Endodermal cell (in vitro differentiated cells): Measurements from ENCODE around the gene C19orf85. TPM values are rescaled to one million over a fixed set of nuclear protein-coding genes. Genes with fewer than 3 reads are reported as not detected.
"Not testable (repeated sequence)": the region's sequence is repeated elsewhere in the genome, so short reads cannot be mapped to it uniquely, and the experiment has no call there.

Source experiments
- DNase-seq: peaks from one replicate; pipeline ENCODE4 v3.0.0-alpha.2; 2017
- H3K27ac ChIP-seq: 2 replicates; pipeline ENCODE4 v1.5.1; 2013; ENCODE audit warnings: mild to moderate bottlenecking, low read depth, low read length, moderate library complexity
- H3K27me3 ChIP-seq: 2 replicates; pipeline ENCODE4 v1.6.1; 2013; ENCODE audit warnings: mild to moderate bottlenecking, low read length, moderate library complexity; ENCODE audit not compliant: insufficient read depth, control insufficient read depth, poor library complexity, severe bottlenecking
- H3K36me3 ChIP-seq: 2 replicates; pipeline ENCODE4 v1.7.0; 2013; ENCODE audit warnings: mild to moderate bottlenecking, low read length, moderate library complexity; ENCODE audit not compliant: control insufficient read depth, insufficient read depth
- H3K4me1 ChIP-seq: one replicate; pipeline ENCODE4 v1.7.0; 2013; ENCODE audit warnings: low read length; ENCODE audit not compliant: control insufficient read depth, insufficient read depth
- H3K4me3 ChIP-seq: 2 replicates; pipeline ENCODE4 v1.5.1; 2013; ENCODE audit warnings: mild to moderate bottlenecking, low read length, moderate library complexity
- H3K9ac ChIP-seq: 2 replicates; pipeline ENCODE4 v1.6.1; 2013; ENCODE audit warnings: mild to moderate bottlenecking, low read length, moderate library complexity; ENCODE audit not compliant: poor library complexity, severe bottlenecking; ENCODE audit errors: extremely low read depth
- H3K9me3 ChIP-seq: 2 replicates; pipeline ENCODE4 v1.6.1; 2013; ENCODE audit warnings: mild to moderate bottlenecking, low read length, moderate library complexity; ENCODE audit not compliant: control insufficient read depth
- H3K27ac Mint-ChIP-seq: 2 replicates; pipeline ENCODE4 v1.8.0; 2020; ENCODE audit warnings: mixed read lengths
- H3K27me3 Mint-ChIP-seq: 2 replicates; pipeline ENCODE4 v1.8.0; 2021; ENCODE audit warnings: mild to moderate bottlenecking, mixed read lengths; ENCODE audit not compliant: insufficient read depth
- H3K36me3 Mint-ChIP-seq: 2 replicates; pipeline ENCODE4 v1.8.0; 2020; ENCODE audit warnings: low read depth, mixed read lengths
- H3K4me1 Mint-ChIP-seq: 2 replicates; pipeline ENCODE4 v1.8.0; 2020; ENCODE audit warnings: mixed read lengths
- H3K4me3 Mint-ChIP-seq: 2 replicates; pipeline ENCODE4 v1.8.0; 2020; ENCODE audit warnings: mild to moderate bottlenecking, moderate library complexity, mixed read lengths
- H3K9me3 Mint-ChIP-seq: 2 replicates; pipeline ENCODE4 v1.8.0; 2020; ENCODE audit warnings: mild to moderate bottlenecking, mixed read lengths
- WGBS, 2 experiments: methylation state at CpG; one replicate each; pipeline versions ENCODE4 v1.1.5 to v1.1.7; 2013; ENCODE audit warnings: missing lambda C conversion rate in 2 of 2, mixed read lengths in 1 of 2; ENCODE audit not compliant: insufficient coverage in 1 of 2, insufficient read length in 1 of 2; 5-methylcytosine and 5-hydroxymethylcytosine counted together
- total RNA-seq, 2 donors: library from RNA; stranded (reverse); fragmentation: NEBNext Ultra II Directional in 1 of 2; extraction: Animal tissue kit (Norgen Biotek cat#: 25700) in 1 of 2; gene quantifications; 2 replicates in 1 of 2; 3 replicates in 1 of 2; pipeline ENCODE4 v1.2.1, GENCODE V29; 2021
- TF ChIP-seq, protein P1 (sequence below): fragments of 200-600 bp; sonication (generic); conservative IDR thresholded peaks from 2 replicates; pipeline ENCODE4 v1.5.0; 2021; ENCODE audit warnings: antibody characterized with exemption, mild to moderate bottlenecking

C19orf85 gene
- total RNA-seq, 2 donors from 2014 or later = 0.62 to 2.3 TPM

DNA sequence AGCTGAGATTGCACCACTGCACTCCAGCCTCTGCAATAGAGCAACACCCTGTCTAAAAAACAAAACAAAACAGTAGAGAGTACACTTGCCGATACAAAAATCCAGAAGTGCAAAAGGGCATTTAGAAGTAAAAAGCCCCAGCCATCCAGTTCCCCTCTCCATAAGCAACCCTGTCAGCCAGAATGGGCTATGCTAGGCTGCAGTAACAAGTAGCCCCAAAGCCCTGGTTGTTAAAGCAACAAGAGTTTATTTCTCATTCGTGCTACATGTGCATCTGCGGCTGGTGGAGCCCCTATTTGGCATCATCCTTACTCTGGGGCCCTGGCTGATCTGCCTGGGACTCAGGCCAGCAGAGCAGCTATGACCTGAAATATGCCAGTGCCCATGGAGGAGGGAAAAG lies 40.0 kb downstream of the C19orf85 start:
- Mint-ChIP-seq H3K27ac (no peak overlapping the region), H3K27me3 (peaks cover 41% of the 10 kb centered on the region), H3K36me3 (no peaks in the 10 kb centered on the region), H3K4me3 (no peak overlapping the region), H3K4me1 (no peaks in the 10 kb centered on the region), H3K9me3 (peaks cover 8% of the 10 kb centered on the region)
- H3K4me3 ChIP-seq = no peak overlapping the region
- TF ChIP-seq, protein P1, sequence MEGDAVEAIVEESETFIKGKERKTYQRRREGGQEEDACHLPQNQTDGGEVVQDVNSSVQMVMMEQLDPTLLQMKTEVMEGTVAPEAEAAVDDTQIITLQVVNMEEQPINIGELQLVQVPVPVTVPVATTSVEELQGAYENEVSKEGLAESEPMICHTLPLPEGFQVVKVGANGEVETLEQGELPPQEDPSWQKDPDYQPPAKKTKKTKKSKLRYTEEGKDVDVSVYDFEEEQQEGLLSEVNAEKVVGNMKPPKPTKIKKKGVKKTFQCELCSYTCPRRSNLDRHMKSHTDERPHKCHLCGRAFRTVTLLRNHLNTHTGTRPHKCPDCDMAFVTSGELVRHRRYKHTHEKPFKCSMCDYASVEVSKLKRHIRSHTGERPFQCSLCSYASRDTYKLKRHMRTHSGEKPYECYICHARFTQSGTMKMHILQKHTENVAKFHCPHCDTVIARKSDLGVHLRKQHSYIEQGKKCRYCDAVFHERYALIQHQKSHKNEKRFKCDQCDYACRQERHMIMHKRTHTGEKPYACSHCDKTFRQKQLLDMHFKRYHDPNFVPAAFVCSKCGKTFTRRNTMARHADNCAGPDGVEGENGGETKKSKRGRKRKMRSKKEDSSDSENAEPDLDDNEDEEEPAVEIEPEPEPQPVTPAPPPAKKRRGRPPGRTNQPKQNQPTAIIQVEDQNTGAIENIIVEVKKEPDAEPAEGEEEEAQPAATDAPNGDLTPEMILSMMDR = no peak
- no peaks in the 10 kb centered on the region for H3K36me3 ChIP-seq
- H3K27ac ChIP-seq = no peak overlapping the region
- no peak overlapping the region for H3K9ac ChIP-seq
- H3K4me1 ChIP-seq = no peaks in the 10 kb centered on the region
- H3K27me3 ChIP-seq = peaks cover 13% of the 10 kb centered on the region
- WGBS, 2 experiments = 87 to 93% methylated on average over 2 to 3 of the region's 3 CpGs
- DNase-seq = no peak
- H3K9me3 ChIP-seq = no peaks in the 10 kb centered on the region

DNA sequence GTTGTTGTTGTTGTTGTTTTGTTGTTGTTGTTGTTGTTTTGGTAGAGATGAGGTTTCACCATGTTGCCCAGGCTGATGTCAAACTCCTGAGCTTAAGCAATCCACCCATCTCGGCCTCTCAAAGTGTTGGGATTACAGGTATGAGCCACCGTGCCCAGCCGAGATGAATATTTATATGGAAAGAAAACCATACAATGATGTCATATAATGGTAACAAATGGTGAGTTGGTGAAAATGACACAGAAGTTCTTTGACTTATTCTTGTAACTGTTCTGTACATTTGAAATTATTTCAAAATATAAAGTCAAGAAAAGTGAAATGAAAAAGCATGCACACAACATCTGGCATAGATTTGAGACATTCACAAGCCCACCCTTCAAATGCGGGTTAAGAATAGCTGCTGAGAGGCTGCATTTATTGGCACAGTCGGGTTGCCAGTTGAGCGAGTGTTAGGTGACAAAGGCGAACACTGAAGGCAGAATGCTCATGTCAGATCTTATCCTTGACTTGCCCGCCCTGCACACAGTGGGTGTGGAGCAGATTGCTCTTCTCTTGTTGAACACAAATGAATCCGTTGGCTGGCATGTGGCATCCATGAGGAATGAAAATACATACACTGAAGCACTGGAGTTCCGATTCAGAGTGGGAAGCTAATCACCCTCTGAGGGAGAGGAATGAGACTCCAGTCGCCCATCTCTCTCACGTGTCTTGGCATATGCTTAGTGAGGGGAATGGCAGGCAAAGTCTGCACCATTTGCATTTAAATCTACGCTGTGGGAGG lies 41.1 kb downstream of the C19orf85 start:
- H3K9me3 Mint-ChIP-seq = peaks cover 9% of the 10 kb centered on the region
- H3K4me1 Mint-ChIP-seq = no peaks in the 10 kb centered on the region
- Histone ChIP-seq H3K27me3 (peaks cover 13% of the 10 kb centered on the region), H3K4me3 (no peak overlapping the region), H3K36me3 (no peaks in the 10 kb centered on the region), H3K4me1 (no peaks in the 10 kb centered on the region), H3K27ac (no peak overlapping the region), H3K9me3 (no peaks in the 10 kb centered on the region), H3K9ac (no peak overlapping the region)
- no peak overlapping the region for H3K4me3 Mint-ChIP-seq
- no peaks in the 10 kb centered on the region for H3K36me3 Mint-ChIP-seq
- DNase-seq = no peak
- H3K27me3 Mint-ChIP-seq = peaks cover 42% of the 10 kb centered on the region
- 67 to 77% methylated on average over 12 to 13 of the region's 13 CpGs for WGBS, 2 experiments
- no peak overlapping the region for H3K27ac Mint-ChIP-seq
- TF ChIP-seq, protein P1 = no peak

DNA sequence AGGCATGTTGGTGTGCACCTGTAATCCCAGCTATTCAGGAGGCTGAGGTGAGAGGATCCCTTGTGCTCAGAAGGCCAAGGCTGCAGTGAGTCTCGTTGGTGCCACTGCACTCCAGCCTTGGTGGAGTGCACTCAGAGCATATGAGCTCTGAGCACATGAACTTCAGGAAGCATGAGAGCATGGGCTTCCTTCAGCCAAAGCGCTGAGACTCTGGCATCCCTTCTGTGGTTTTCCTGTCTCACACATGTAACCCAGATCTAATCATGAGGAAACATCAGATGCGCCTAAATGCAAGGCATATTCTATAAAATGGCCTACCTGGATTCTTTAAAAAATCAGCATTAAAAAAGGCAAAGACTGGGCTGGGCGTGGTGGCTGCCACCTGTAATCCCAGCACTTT lies 43.3 kb downstream of the C19orf85 start:
- not testable (repeated sequence) for H3K4me3 Mint-ChIP-seq, H3K4me3 ChIP-seq, H3K36me3 ChIP-seq, H3K9ac ChIP-seq, H3K4me1 ChIP-seq, H3K4me1 Mint-ChIP-seq, DNase-seq, H3K27ac Mint-ChIP-seq, H3K27ac ChIP-seq, H3K9me3 ChIP-seq, H3K36me3 Mint-ChIP-seq
- peaks cover 13% of the 10 kb centered on the region for H3K27me3 ChIP-seq
- peaks cover 41% of the 10 kb centered on the region for H3K27me3 Mint-ChIP-seq
- H3K9me3 Mint-ChIP-seq = peaks cover 11% of the 10 kb centered on the region
- WGBS, 2 experiments = 83% methylated on average over 4 of the region's 4 CpGs
